HG03066 (cell line): Measurements from ENCODE around the gene FDPS.
"Not testable (repeated sequence)": the region's sequence is repeated elsewhere in the genome, so short reads cannot be mapped to it uniquely, and the experiment has no call there.

ENCODE experiments used
- ATAC-seq: cut with Tn5 transposase; IDR thresholded peaks from one replicate; pipeline ENCODE4 v1.9.1; 2021; ENCODE audit warnings: low read depth; ENCODE audit not compliant: unreplicated experiment

Gene FDPS

GRCh38 chr1:155285063-155285462 lies 23.6 kb upstream of the FDPS start:
- no peak for ATAC-seq

GRCh38 chr1:155285631-155286044 lies 23.0 kb upstream of the FDPS start:
- ATAC-seq: no peak

GRCh38 chr1:155286544-155286943 lies 22.1 kb upstream of the FDPS start:
- ATAC-seq: no peak

GRCh38 chr1:155287987-155288543 lies 20.6 kb upstream of the FDPS start:
- no peak for ATAC-seq

- ATAC-seq: not testable (repeated sequence)
Observed at GRCh38 chr1:155291006-155291405, 17.7 kb upstream of the FDPS start.

GRCh38 chr1:155293086-155293749 lies 15.4 kb upstream of the FDPS start:
- no peak for ATAC-seq

GRCh38 chr1:155294520-155295182 lies 14.0 kb upstream of the FDPS start:
- ATAC-seq: no peak

GRCh38 chr1:155295183-155295941 lies 13.3 kb upstream of the FDPS start:
- no peak for ATAC-seq

- ATAC-seq: no peak
Observed at GRCh38 chr1:155295942-155296267, 12.8 kb upstream of the FDPS start.

- ATAC-seq: no peak
Observed at GRCh38 chr1:155296661-155297060, 12.0 kb upstream of the FDPS start.

- no peak for ATAC-seq
Observed at GRCh38 chr1:155297384-155297783, 11.3 kb upstream of the FDPS start.

- ATAC-seq: no peak
Observed at GRCh38 chr1:155300024-155300423, 8.6 kb upstream of the FDPS start.

GRCh38 chr1:155300553-155301329 lies 7.9 kb upstream of the FDPS start:
- ATAC-seq: no peak

- no peak for ATAC-seq
Observed at GRCh38 chr1:155301342-155301841, 7.3 kb upstream of the FDPS start, which contains the start of gene PKLR. TSS of gene PKLR (minus strand) at chr1:155301438. CDS start at chr1:155301395, 43 bp downstream.

- no peak for ATAC-seq
Observed at GRCh38 chr1:155304558-155305063, 4.1 kb upstream of the FDPS start.

- no peak for ATAC-seq
Observed at GRCh38 chr1:155305881-155306391, 2.7 kb upstream of the FDPS start.

GRCh38 chr1:155307247-155307740 lies 1.4 kb upstream of the FDPS start:
- ATAC-seq: no peak

- no peak for ATAC-seq
Observed at GRCh38 chr1:155309423-155310021, 856 bp downstream of the FDPS start.

GRCh38 chr1:155313261-155313660 lies 4.6 kb downstream of the FDPS start:
- ATAC-seq: no peak
